Activated CD4-positive, alpha-beta memory T cell treated with anti-CD3 and anti-CD28 coated beads, Interleukin-2, amount 10 ng/mL, durations not matched to agents 7 days and 5 days (primary cell): ENCODE data around the gene STAT5B. TPM values are rescaled to one million over a fixed set of nuclear protein-coding genes. Genes with fewer than 3 reads are reported as not detected.

Source experiments
- CTCF ChIA-PET: fragments of 350-600 bp; sonication (Branson Sonifier 250); formaldehyde crosslinking; loops from one replicate; lab custom pipeline; 2021; ENCODE audit warnings: antibody characterized with exemption, inconsistent platforms; lab: Charles Lee
- POLR2A ChIA-PET: fragments of 350-600 bp; sonication (Branson Sonifier 250); formaldehyde crosslinking; loops from one replicate; lab custom pipeline; 2021; ENCODE audit warnings: antibody characterized with exemption; lab: Charles Lee
- DNase-seq: peaks from one replicate; pipeline ENCODE4 v3.0.0-alpha.2; 2020
- H3K27ac Mint-ChIP-seq: one replicate; pipeline ENCODE4 v1.8.0; 2021; ENCODE audit warnings: mild to moderate bottlenecking, mixed read lengths
- H3K27me3 Mint-ChIP-seq: one replicate; pipeline ENCODE4 v1.8.0; 2021; ENCODE audit warnings: mixed read lengths
- H3K36me3 Mint-ChIP-seq: one replicate; pipeline ENCODE4 v1.8.0; 2021; ENCODE audit warnings: low read depth, mixed read lengths
- H3K4me1 Mint-ChIP-seq: one replicate; pipeline ENCODE4 v1.8.0; 2021; ENCODE audit warnings: mixed read lengths
- H3K4me3 Mint-ChIP-seq: one replicate; pipeline ENCODE4 v1.8.0; 2021; ENCODE audit warnings: mild to moderate bottlenecking, mixed read lengths
- H3K9me3 Mint-ChIP-seq: one replicate; pipeline ENCODE4 v1.8.0; 2021; ENCODE audit warnings: mixed read lengths
- total RNA-seq, 2 experiments: library from RNA; stranded (reverse); gene quantifications; one replicate each; pipeline ENCODE4 v1.2.3, GENCODE V29; 2021

Gene STAT5B
- total RNA-seq, 2 experiments from 2014 or later = 163 to 171 TPM

- H3K9me3 Mint-ChIP-seq = no peaks in the 10 kb centered on the region
- peaks cover 58% of the 10 kb centered on the region for H3K4me1 Mint-ChIP-seq
- ChIA-PET CTCF (interaction anchor here (0.7 to 1.6 kb wide), 4 partner anchors 15 to 162 kb away, joined by 3 to 8 read pairs (median 3); partner anchors contain the start of genes DNAJC7 and GHDC), POLR2A (interaction anchor here (0.8 to 4.1 kb wide), 5 partner anchors 14 to 209 kb away, joined by 3 to 26 read pairs (median 4); partner anchors contain the start of genes DHX58, DNAJC7, RAB5C and STAT3)
- H3K27me3 Mint-ChIP-seq = peaks cover 23% of the 10 kb centered on the region
- no peak for DNase-seq
- no peak overlapping the region for H3K4me3 Mint-ChIP-seq
- H3K36me3 Mint-ChIP-seq = no peaks in the 10 kb centered on the region
- no peak overlapping the region for H3K27ac Mint-ChIP-seq
Observed at GRCh38 chr17:42179335-42179734, 96.9 kb downstream of the STAT5B start.

- ChIA-PET CTCF (interaction anchor here (0.7 to 1.6 kb wide), 3 partner anchors 15 to 162 kb away, joined by 3 to 8 read pairs (median 3); partner anchors contain the start of genes DNAJC7 and GHDC), POLR2A (interaction anchor here (1.8 to 4.1 kb wide), 2 partner anchors 24 to 66 kb away, joined by 4 to 26 read pairs; partner anchors contain the start of genes DHX58 and RAB5C)
- H3K36me3 Mint-ChIP-seq = no peaks in the 10 kb centered on the region
- no peaks in the 10 kb centered on the region for H3K9me3 Mint-ChIP-seq
- peaks cover 23% of the 10 kb centered on the region for H3K27me3 Mint-ChIP-seq
- no peak overlapping the region for H3K27ac Mint-ChIP-seq
- peaks cover 55% of the 10 kb centered on the region for H3K4me1 Mint-ChIP-seq
- peak; percentile 37 for DNase-seq
- H3K4me3 Mint-ChIP-seq = no peak overlapping the region
Observed at GRCh38 chr17:42178817-42179216, 97.4 kb downstream of the STAT5B start.

- Mint-ChIP-seq H3K36me3 (no peaks in the 10 kb centered on the region), H3K9me3 (no peaks in the 10 kb centered on the region), H3K27me3 (peaks cover 23% of the 10 kb centered on the region), H3K27ac (no peak overlapping the region), H3K4me3 (no peak overlapping the region), H3K4me1 (peaks cover 44% of the 10 kb centered on the region)
- no peak for DNase-seq
- POLR2A ChIA-PET = interaction anchor here (1.8 kb wide), 1 partner anchor 65 kb away, joined by 4 read pairs; the partner anchor contains the start of gene DHX58
- CTCF ChIA-PET = no interaction called here
Observed at GRCh38 chr17:42177684-42178083, 98.5 kb downstream of the STAT5B start.

- ChIA-PET CTCF (no interaction called here), POLR2A (no interaction called here)
- Mint-ChIP-seq H3K4me1 (peaks cover 17% of the 10 kb centered on the region), H3K36me3 (no peaks in the 10 kb centered on the region), H3K27ac (no peak overlapping the region), H3K9me3 (no peaks in the 10 kb centered on the region), H3K4me3 (no peak overlapping the region), H3K27me3 (peaks cover 8% of the 10 kb centered on the region)
- no peak for DNase-seq
Observed at GRCh38 chr17:42174126-42174783, 101.9 kb downstream of the STAT5B start.

- POLR2A ChIA-PET = no interaction called here
- Mint-ChIP-seq H3K27me3 (peaks cover 1% of the 10 kb centered on the region), H3K27ac (no peak overlapping the region), H3K4me3 (no peak overlapping the region), H3K9me3 (no peaks in the 10 kb centered on the region), H3K4me1 (peaks cover 1% of the 10 kb centered on the region), H3K36me3 (no peaks in the 10 kb centered on the region)
- CTCF ChIA-PET = no interaction called here
- DNase-seq = no peak
Observed at GRCh38 chr17:42171831-42172230, 104.4 kb downstream of the STAT5B start.

GRCh38 chr17:42169351-42169750 lies 106.8 kb downstream of the STAT5B start:
- no peaks in the 10 kb centered on the region for H3K27me3 Mint-ChIP-seq
- no peaks in the 10 kb centered on the region for H3K36me3 Mint-ChIP-seq
- no peaks in the 10 kb centered on the region for H3K9me3 Mint-ChIP-seq

GRCh38 chr17:42167807-42168206 lies 108.4 kb downstream of the STAT5B start:
- no peak overlapping the region for H3K27ac Mint-ChIP-seq
- H3K27me3 Mint-ChIP-seq = no peaks in the 10 kb centered on the region
- no peaks in the 10 kb centered on the region for H3K36me3 Mint-ChIP-seq
- H3K4me3 Mint-ChIP-seq = no peak overlapping the region
- H3K9me3 Mint-ChIP-seq = no peaks in the 10 kb centered on the region
- ChIA-PET POLR2A (no interaction called here), CTCF (no interaction called here)
- no peaks in the 10 kb centered on the region for H3K4me1 Mint-ChIP-seq
- no peak for DNase-seq

More at GRCh38 chr17:42169351-42169750, 106.8 kb downstream of the STAT5B start:
- POLR2A ChIA-PET = no interaction called here
- Mint-ChIP-seq H3K4me3 (no peak overlapping the region), H3K4me1 (no peaks in the 10 kb centered on the region), H3K27ac (no peak overlapping the region)
- DNase-seq = no peak
- CTCF ChIA-PET = no interaction called here

GRCh38 chr17:42166196-42166763 lies 109.9 kb downstream of the STAT5B start:
- ChIA-PET POLR2A (no interaction called here), CTCF (interaction anchor here (0.6 kb wide), 1 partner anchor 208 kb away, joined by 5 read pairs; no protein-coding TSS in a partner anchor)
- H3K9me3 Mint-ChIP-seq = no peaks in the 10 kb centered on the region
- no peaks in the 10 kb centered on the region for H3K36me3 Mint-ChIP-seq
- DNase-seq = no peak
- H3K27ac Mint-ChIP-seq = no peak overlapping the region
- H3K4me1 Mint-ChIP-seq = no peaks in the 10 kb centered on the region
- H3K4me3 Mint-ChIP-seq = no peak overlapping the region
- no peaks in the 10 kb centered on the region for H3K27me3 Mint-ChIP-seq

GRCh38 chr17:42165751-42166150 lies 110.4 kb downstream of the STAT5B start:
- Mint-ChIP-seq H3K27ac (no peak overlapping the region), H3K4me3 (no peak overlapping the region), H3K9me3 (no peaks in the 10 kb centered on the region), H3K36me3 (no peaks in the 10 kb centered on the region), H3K4me1 (no peaks in the 10 kb centered on the region), H3K27me3 (no peaks in the 10 kb centered on the region)
- POLR2A ChIA-PET = no interaction called here
- no peak for DNase-seq
- CTCF ChIA-PET = no interaction called here

- H3K4me3 Mint-ChIP-seq = no peak overlapping the region
- no peak overlapping the region for H3K27ac Mint-ChIP-seq
- no peak for DNase-seq
- CTCF ChIA-PET = interaction anchor here (0.9 to 1.8 kb wide), 4 partner anchors 18 to 59 kb away, joined by 3 to 4 read pairs (median 4); partner anchors contain the start of gene HCRT
- no peaks in the 10 kb centered on the region for H3K4me1 Mint-ChIP-seq
- H3K9me3 Mint-ChIP-seq = no peaks in the 10 kb centered on the region
- no peaks in the 10 kb centered on the region for H3K36me3 Mint-ChIP-seq
- POLR2A ChIA-PET = no interaction called here
- no peaks in the 10 kb centered on the region for H3K27me3 Mint-ChIP-seq
Observed at GRCh38 chr17:42163696-42164407, 112.3 kb downstream of the STAT5B start.

- H3K4me3 Mint-ChIP-seq = no peak overlapping the region
- DNase-seq = peak; percentile 55
- H3K27ac Mint-ChIP-seq = no peak overlapping the region
- no peaks in the 10 kb centered on the region for H3K4me1 Mint-ChIP-seq
- no peaks in the 10 kb centered on the region for H3K9me3 Mint-ChIP-seq
- CTCF ChIA-PET = interaction anchor here (0.8 to 1.8 kb wide), 6 partner anchors 9 to 60 kb away, joined by 3 to 4 read pairs (median 3); partner anchors contain the start of gene HCRT
- POLR2A ChIA-PET = no interaction called here
- H3K27me3 Mint-ChIP-seq = no peaks in the 10 kb centered on the region
- no peaks in the 10 kb centered on the region for H3K36me3 Mint-ChIP-seq
Observed at GRCh38 chr17:42163113-42163512, 113.1 kb downstream of the STAT5B start.

- H3K4me3 Mint-ChIP-seq = no peak overlapping the region
- peaks cover 8% of the 10 kb centered on the region for H3K4me1 Mint-ChIP-seq
- no peaks in the 10 kb centered on the region for H3K9me3 Mint-ChIP-seq
- no peak overlapping the region for H3K27ac Mint-ChIP-seq
- ChIA-PET POLR2A (no interaction called here), CTCF (no interaction called here)
- H3K27me3 Mint-ChIP-seq = no peaks in the 10 kb centered on the region
- no peak for DNase-seq
- H3K36me3 Mint-ChIP-seq = no peaks in the 10 kb centered on the region
Observed at GRCh38 chr17:42160531-42160910, 115.7 kb downstream of the STAT5B start.
